Right atrium auricular region (tissue), 2 donors: ENCODE measurements around the gene PTBP3. TPM values are rescaled to one million over a fixed set of nuclear protein-coding genes. Genes with fewer than 3 reads are reported as not detected.
"Not testable (repeated sequence)": the region's sequence is repeated elsewhere in the genome, so short reads cannot be mapped to it uniquely, and the experiment has no call there.

Experiments
- DNase-seq: peaks from one replicate; pipeline ENCODE4 v3.0.0-alpha.2; 2019; ENCODE audit warnings: low spot score
- H3K27ac ChIP-seq, 2 donors: fragments of 200-600 bp; sonication (generic); 1 replicate in 1 of 2; 2 replicates in 1 of 2; pipeline ENCODE4 v1.5.1; 2016 to 2019
- H3K27me3 ChIP-seq, 2 donors: fragments of 200-600 bp; sonication (generic); one replicate each; pipeline versions ENCODE4 v1.5.1 to v1.6.0; 2017 to 2019
- H3K36me3 ChIP-seq: fragments of 200-600 bp; sonication (generic); one replicate; pipeline ENCODE4 v1.5.1; 2016
- H3K4me1 ChIP-seq, 2 donors: fragments of 200-600 bp; sonication (generic); one replicate each; pipeline versions ENCODE4 v1.5.1 to v1.6.0; 2017 to 2019
- H3K4me3 ChIP-seq, 2 donors: fragments of 200-600 bp; sonication (generic); 1 replicate in 1 of 2; 2 replicates in 1 of 2; pipeline ENCODE4 v1.5.1; 2017 to 2019; ENCODE audit warnings: mild to moderate bottlenecking in 1 of 2, moderate library complexity in 1 of 2
- H3K9me3 ChIP-seq, 2 donors: fragments of 200-600 bp; sonication (generic); one replicate each; pipeline ENCODE4 v1.5.1; 2019
- total RNA-seq, 2 donors: library from RNA; depleted of rRNA; stranded (reverse); fragments of >200 nt; gene quantifications; one replicate each; pipeline ENCODE4 v1.1.0, GENCODE V29; 2016
- TF ChIP-seq, protein P1 (sequence below), 2 donors: fragments of 200-600 bp; sonication (generic); IDR thresholded peaks; one replicate each; pipeline ENCODE4 v1.5.1; 2019; ENCODE audit warnings: antibody characterized with exemption in 2 of 2

The PTBP3 gene
- total RNA-seq, 2 donors from 2014 or later, result 11.6 to 18.2 TPM

DNA sequence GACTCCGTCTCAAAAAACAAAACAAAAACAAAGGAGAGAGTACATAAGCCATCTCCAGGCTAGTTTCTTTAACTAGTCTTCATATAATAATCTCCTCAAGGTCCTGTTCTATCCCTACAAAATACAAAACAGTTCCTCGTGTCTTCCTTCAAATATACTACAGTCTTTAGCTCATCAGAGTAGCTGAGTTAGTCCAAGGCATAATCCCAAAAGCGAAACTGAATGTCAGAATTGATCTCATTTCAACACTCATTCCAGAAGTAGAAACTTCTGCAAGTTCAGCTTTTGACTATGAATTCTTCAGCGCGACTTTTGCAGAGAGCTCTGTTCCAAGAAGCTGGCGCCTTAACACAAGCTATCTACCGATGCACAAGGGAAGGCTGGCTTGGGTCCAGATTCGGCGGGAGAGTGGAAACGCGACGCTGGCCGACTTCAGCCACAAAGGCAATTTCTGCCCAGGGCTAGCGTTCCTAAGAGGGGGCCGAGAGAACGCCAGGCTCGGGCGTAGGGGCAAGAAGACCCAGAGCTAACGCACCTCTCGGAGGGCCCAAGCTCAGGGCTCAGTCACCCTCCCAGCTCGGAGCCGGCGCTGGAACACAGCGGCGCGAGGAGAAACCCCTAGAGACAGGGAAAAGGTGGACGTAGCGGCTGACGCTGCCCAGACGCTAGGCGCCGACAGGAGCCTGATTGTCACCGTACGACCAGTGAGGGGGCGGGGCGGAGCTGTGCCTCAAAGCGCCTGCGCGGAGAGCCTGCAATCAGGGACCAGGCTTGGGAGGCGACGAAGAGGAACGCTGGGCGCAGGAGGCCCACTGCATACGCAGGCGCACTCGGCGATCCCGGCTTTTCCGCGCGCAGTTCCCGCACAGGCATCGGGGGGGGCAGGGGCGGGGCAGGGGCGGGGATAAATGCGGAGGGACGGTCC lies 46.0 kb upstream of the PTBP3 start:
- TF ChIP-seq, protein P1, sequence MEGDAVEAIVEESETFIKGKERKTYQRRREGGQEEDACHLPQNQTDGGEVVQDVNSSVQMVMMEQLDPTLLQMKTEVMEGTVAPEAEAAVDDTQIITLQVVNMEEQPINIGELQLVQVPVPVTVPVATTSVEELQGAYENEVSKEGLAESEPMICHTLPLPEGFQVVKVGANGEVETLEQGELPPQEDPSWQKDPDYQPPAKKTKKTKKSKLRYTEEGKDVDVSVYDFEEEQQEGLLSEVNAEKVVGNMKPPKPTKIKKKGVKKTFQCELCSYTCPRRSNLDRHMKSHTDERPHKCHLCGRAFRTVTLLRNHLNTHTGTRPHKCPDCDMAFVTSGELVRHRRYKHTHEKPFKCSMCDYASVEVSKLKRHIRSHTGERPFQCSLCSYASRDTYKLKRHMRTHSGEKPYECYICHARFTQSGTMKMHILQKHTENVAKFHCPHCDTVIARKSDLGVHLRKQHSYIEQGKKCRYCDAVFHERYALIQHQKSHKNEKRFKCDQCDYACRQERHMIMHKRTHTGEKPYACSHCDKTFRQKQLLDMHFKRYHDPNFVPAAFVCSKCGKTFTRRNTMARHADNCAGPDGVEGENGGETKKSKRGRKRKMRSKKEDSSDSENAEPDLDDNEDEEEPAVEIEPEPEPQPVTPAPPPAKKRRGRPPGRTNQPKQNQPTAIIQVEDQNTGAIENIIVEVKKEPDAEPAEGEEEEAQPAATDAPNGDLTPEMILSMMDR (IDR thresholded peaks at IDR 0.05), result no peak
- Histone ChIP-seq H3K4me1 (peaks cover 0 to 61% of the 10 kb centered on the region in 2 donors), H3K9me3 (no peaks in the 10 kb centered on the region), H3K27ac (peak overlapping the region; percentile 98 to 99), H3K36me3 (no peaks in the 10 kb centered on the region), H3K27me3 (no peaks in the 10 kb centered on the region), H3K4me3 (peak overlapping the region; percentile 78 to 97)
- DNase-seq, result peak; percentile 99

DNA sequence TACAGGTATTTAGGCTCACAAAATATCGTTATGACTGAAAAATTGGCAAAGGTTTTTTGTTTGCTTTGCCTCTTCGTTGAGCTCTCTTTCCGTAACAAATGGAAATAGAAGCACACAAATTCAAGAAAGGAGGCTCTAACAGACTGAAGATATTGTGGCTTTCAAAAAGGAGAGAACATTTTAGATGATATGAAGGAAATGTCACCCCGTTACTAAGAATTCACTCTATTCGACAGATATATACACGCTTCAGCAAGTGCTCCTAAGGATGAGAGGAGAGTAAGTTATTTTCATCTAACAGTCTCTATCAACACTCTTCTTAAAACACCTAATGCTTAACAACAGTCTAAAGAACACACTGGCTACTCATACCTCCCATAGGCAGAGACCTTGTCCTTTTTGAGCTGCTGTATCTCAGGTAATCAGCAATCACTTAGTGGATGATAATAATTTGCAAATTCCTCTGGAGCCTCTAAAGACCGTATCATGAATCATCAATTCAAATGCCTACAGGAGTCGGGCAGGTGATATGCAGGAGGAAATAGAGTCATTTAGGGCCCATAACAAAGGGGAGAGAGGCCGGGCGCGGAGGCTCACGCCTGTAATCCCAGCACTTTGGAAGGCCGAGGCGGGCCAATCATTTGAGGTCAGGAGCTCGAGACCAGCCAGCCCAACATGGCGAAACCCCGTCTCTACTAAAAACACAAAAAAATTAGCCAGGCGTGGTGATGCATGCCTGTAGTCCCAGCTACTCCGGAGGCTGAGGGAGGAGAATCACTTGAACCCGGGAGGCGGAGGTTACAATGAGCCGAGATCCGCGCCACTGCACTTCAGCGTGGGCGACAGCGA lies 45.1 kb upstream of the PTBP3 start:
- Histone ChIP-seq H3K27me3 (no peaks in the 10 kb centered on the region), H3K4me3 (peak overlapping the region; percentile 78 to 97), H3K36me3 (no peaks in the 10 kb centered on the region), H3K27ac (peak overlapping the region; percentile 98 to 99), H3K9me3 (no peaks in the 10 kb centered on the region), H3K4me1 (peaks cover 0 to 53% of the 10 kb centered on the region in 2 donors)
- TF ChIP-seq, protein P1 (IDR thresholded peaks at IDR 0.05), result no peak
- no peak for DNase-seq

DNA sequence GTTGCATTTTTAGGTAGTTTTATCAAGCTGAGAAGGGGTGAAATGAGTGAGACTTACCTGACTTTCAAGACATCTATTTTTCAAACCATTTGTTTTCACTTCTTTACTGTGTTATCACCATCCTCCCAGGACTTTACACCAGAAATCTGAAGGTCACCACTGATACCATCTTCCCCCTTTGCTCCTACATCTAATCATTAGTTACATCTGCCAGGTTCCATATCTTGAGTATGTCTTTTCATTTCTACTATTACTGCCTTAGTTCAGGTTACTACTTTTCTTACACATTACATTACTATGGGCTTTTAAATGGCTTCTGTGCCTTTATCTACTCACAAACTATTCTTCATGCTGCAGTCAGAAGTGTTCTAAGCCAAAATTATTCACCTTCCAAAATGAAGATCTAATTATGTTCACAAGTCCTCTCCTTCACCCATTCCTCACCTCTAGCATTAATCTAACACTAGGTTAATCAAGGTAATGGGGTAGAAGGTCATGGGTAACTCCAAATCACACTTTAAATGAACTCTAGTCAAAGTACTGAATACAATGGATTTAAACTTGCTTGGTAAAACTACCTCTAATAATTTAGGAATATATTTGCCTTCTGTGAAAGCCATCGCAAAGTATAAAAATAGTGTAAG lies 44.4 kb upstream of the PTBP3 start:
- H3K27ac ChIP-seq, result peak overlapping the region in 1 of 2 donors; percentile 99
- H3K36me3 ChIP-seq, result no peaks in the 10 kb centered on the region
- DNase-seq, result no peak

DNA sequence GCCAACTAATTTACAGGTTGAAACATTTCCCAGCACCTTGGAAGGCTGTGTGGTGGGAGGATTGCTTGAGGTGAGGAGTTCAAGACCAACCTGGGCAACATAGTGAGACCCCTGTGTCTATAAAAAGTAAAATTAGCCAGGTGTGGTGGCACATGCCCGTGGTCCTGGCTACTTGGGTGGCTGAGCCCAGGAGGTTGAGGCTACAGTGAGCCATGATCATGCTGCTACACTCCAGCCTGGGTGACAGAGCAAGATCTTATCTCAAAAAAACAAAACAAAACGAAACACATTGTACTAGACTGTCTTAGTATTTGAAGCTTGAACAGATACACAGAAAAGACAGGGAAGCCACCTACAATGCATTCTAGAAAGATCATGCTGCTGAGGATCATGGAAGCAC lies 43.7 kb upstream of the PTBP3 start:
- no peak overlapping the region for H3K4me3 ChIP-seq
- TF ChIP-seq, protein P1 (IDR thresholded peaks at IDR 0.05), result no peak

More for the DNA sequence above, 44.4 kb upstream of the PTBP3 start:
- TF ChIP-seq, protein P1 (IDR thresholded peaks at IDR 0.05), result no peak
- H3K27me3 ChIP-seq, result no peaks in the 10 kb centered on the region
- no peaks in the 10 kb centered on the region for H3K9me3 ChIP-seq
- H3K4me3 ChIP-seq, result peak overlapping the region; percentile 78 to 97
- peaks cover 0 to 45% of the 10 kb centered on the region in 2 donors for H3K4me1 ChIP-seq

DNA sequence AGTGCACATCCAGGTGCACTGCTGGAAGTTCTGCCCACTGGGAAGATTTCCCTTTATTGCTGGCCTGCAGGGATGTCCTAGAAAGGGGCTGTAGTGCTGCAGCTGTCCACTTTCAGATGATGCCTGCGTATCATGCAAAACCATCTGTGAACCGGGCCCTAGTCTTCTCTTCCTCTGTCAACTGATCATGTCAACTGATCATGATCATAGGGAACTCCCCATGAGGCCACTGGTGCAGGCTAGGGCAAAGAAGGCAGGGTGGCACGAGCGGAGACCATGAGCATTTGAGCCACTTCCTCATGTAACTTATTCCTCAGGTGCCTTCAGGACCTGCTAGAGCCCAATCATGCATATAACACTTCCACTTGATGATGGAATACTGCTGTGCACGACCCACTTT lies 41.9 kb upstream of the PTBP3 start:
- Histone ChIP-seq H3K36me3 (no peaks in the 10 kb centered on the region), H3K9me3 (no peaks in the 10 kb centered on the region), H3K27me3 (no peaks in the 10 kb centered on the region), H3K27ac (no peak overlapping the region), H3K4me1 (peaks cover 0 to 21% of the 10 kb centered on the region in 2 donors), H3K4me3 (no peak overlapping the region)
- TF ChIP-seq, protein P1 (IDR thresholded peaks at IDR 0.05), result no peak
- DNase-seq, result no peak

More for the DNA sequence above, 43.7 kb upstream of the PTBP3 start:
- H3K27ac ChIP-seq, result no peak overlapping the region
- peaks cover 0 to 38% of the 10 kb centered on the region in 2 donors for H3K4me1 ChIP-seq
- H3K27me3 ChIP-seq, result no peaks in the 10 kb centered on the region
- no peak for DNase-seq
- no peaks in the 10 kb centered on the region for H3K9me3 ChIP-seq
- no peaks in the 10 kb centered on the region for H3K36me3 ChIP-seq

DNA sequence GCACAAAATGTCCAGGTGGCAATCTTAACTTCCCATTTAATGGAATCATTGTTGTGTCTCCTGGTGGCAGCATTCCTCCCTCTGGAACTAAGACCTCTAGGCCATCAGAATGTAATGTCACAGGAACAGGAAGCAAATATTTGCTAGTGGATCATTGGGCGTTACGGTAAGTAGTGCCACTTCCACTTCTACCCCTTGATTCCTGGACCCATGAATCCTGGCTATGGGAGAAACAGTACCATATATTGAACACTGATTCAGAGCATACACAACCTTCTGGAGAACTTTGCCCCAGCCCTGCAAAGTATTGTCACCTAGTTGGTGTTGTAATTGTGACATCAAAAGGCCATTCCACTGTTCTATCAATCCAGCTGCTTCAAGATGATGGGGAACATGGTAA lies 40.8 kb upstream of the PTBP3 start:
- H3K36me3 ChIP-seq, result not testable (repeated sequence)

DNA sequence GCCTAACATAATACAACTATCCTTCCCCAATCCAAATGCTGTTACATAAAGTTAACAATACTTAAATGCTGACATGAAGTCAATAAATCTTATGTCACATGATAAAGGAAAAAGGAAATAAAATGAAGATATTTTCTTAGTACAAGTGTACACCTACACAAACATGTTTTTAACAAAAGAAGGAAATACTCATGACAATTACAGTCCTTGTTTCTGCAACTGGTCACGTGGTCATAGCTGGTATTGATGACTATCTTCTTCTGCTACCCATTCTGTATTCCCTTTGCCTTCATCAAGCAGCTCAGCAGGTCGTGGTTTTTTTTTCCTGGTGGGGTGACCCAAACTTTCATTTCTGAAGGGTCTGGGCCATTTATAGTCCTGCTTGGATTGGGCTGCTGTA lies 40.2 kb upstream of the PTBP3 start:
- H3K4me3 ChIP-seq, H3K27me3 ChIP-seq, DNase-seq, H3K27ac ChIP-seq, H3K36me3 ChIP-seq, H3K9me3 ChIP-seq: not testable (repeated sequence)
- peaks cover 0 to 18% of the 10 kb centered on the region in 2 donors for H3K4me1 ChIP-seq

More for the DNA sequence above, 40.8 kb upstream of the PTBP3 start:
- DNase-seq, H3K9me3 ChIP-seq, H3K27me3 ChIP-seq, H3K27ac ChIP-seq, H3K4me3 ChIP-seq: not testable (repeated sequence)
- H3K4me1 ChIP-seq, result peaks cover 0 to 21% of the 10 kb centered on the region in 2 donors
